ENCODE measurements around the gene PAK5.

PAK5 gene

GRCh38 chr20:9613871-9614270 is 225.0 kb downstream of the PAK5 start:
- no peak for DNase-seq

- DNase-seq, result no peak
Measured at GRCh38 chr20:9611921-9612320, 227.0 kb downstream of the PAK5 start.

- no peak for DNase-seq
Measured at GRCh38 chr20:9610665-9611064, 228.2 kb downstream of the PAK5 start.

GRCh38 chr20:9609887-9610502 is 228.9 kb downstream of the PAK5 start:
- no peak for DNase-seq

- DNase-seq, result no peak
Measured at GRCh38 chr20:9608639-9609340, 230.1 kb downstream of the PAK5 start.

GRCh38 chr20:9602847-9603183 is 236.1 kb downstream of the PAK5 start:
- no peak for DNase-seq

- DNase-seq, result no peak
Measured at GRCh38 chr20:9600562-9600961, 238.3 kb downstream of the PAK5 start.

- DNase-seq, result no peak
Measured at GRCh38 chr20:9597547-9597946, 241.3 kb downstream of the PAK5 start.

GRCh38 chr20:9595763-9596162 is 243.1 kb downstream of the PAK5 start:
- no peak for DNase-seq

GRCh38 chr20:9594284-9594875 is 244.5 kb downstream of the PAK5 start:
- no peak for DNase-seq

GRCh38 chr20:9592419-9592818 is 246.5 kb downstream of the PAK5 start:
- DNase-seq, result no peak

GRCh38 chr20:9591080-9591479 is 247.8 kb downstream of the PAK5 start:
- DNase-seq, result no peak

- DNase-seq, result no peak
Measured at GRCh38 chr20:9590189-9590588, 248.7 kb downstream of the PAK5 start.

- no peak for DNase-seq
Measured at GRCh38 chr20:9588706-9589105, 250.2 kb downstream of the PAK5 start.

- DNase-seq, result no peak
Measured at GRCh38 chr20:9583151-9583550, 255.7 kb downstream of the PAK5 start.

GRCh38 chr20:9582137-9582536 is 256.7 kb downstream of the PAK5 start:
- DNase-seq, result no peak

- no peak for DNase-seq
Measured at GRCh38 chr20:9581509-9581908, 257.4 kb downstream of the PAK5 start.

- DNase-seq, result no peak
Measured at GRCh38 chr20:9578594-9578993, 260.3 kb downstream of the PAK5 start.

GRCh38 chr20:9577397-9577796 is 261.5 kb downstream of the PAK5 start:
- no peak for DNase-seq

GRCh38 chr20:9576695-9577094 is 262.2 kb downstream of the PAK5 start:
- no peak for DNase-seq

GRCh38 chr20:9575836-9576235 is 263.0 kb downstream of the PAK5 start:
- DNase-seq, result no peak

GRCh38 chr20:9574776-9575175 is 264.1 kb downstream of the PAK5 start:
- no peak for DNase-seq

- no peak for DNase-seq
Measured at GRCh38 chr20:9574181-9574580, 264.7 kb downstream of the PAK5 start.

- no peak for DNase-seq
Measured at GRCh38 chr20:9573335-9574151, 265.3 kb downstream of the PAK5 start.
